BE2C (cell line): ENCODE data around the gene YARS1.
A peak's percentile ranks its signal among the peaks of the same experiment; 100 is the strongest.

Experiments used
- DNase-seq: peaks from one replicate; pipeline ENCODE4 v3.0.0-alpha.2; 2020
- H3K27me3 ChIP-seq: fragments of 250-450 bp; sonication (Bioruptor Pico); 2 replicates; pipeline ENCODE4 v1.5.1; 2020; ENCODE audit warnings: mild to moderate bottlenecking
- H3K36me3 ChIP-seq: fragments of 250-450 bp; sonication (Bioruptor Pico); 2 replicates; pipeline ENCODE4 v1.5.1; 2020; ENCODE audit warnings: mild to moderate bottlenecking
- H3K4me1 ChIP-seq: fragments of 250-450 bp; sonication (Bioruptor Pico); 2 replicates; pipeline ENCODE4 v1.5.1; 2020
- H3K4me3 ChIP-seq: 2 replicates; pipeline ENCODE4 v1.5.1; 2011; ENCODE audit warnings: low read depth, low read length
- H3K9me3 ChIP-seq: fragments of 250-450 bp; sonication (Bioruptor Pico); 2 replicates; pipeline ENCODE4 v1.5.1; 2020
- TF ChIP-seq, protein P1 (sequence below): IDR thresholded peaks from 2 replicates; pipeline ENCODE4 v1.5.1; 2012; ENCODE audit warnings: mild to moderate bottlenecking, low read depth, low read length

YARS1 gene

DNA sequence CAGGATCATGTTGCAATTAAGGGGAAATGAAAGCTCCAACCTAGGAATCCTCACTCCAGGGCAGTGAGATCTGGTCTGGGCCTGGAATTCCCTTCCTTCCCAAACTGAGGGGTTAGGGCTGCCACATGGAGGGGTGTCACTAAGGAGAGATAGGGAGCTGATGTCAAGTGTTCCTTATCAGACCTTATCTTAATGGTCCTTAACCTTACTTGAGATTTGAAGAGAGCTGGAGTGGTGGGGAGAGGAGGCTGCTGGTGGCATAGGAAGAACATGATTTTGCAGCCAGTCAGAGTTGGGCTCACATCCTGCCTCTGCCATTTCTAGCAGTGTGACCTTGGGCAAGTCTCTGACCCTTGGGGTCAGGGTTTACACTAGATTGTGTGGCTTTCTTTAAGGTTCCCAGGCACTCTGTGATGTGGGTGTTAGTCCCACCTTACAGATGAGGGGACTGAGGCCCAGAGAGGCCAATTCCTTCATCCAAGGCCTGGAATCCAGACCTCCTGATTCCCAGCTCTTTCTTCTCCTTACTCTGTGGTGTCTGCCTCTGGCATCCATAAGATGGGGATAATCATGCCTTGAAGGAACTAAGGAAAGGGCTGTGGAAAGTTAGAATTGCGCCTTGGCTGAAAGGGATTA lies 58.2 kb downstream of the YARS1 start:
- no peaks in the 10 kb centered on the region; the same call in 1 of the 2 replicates for H3K4me1 ChIP-seq
- H3K4me3 ChIP-seq: no peak overlapping the region
- TF ChIP-seq, protein P1, sequence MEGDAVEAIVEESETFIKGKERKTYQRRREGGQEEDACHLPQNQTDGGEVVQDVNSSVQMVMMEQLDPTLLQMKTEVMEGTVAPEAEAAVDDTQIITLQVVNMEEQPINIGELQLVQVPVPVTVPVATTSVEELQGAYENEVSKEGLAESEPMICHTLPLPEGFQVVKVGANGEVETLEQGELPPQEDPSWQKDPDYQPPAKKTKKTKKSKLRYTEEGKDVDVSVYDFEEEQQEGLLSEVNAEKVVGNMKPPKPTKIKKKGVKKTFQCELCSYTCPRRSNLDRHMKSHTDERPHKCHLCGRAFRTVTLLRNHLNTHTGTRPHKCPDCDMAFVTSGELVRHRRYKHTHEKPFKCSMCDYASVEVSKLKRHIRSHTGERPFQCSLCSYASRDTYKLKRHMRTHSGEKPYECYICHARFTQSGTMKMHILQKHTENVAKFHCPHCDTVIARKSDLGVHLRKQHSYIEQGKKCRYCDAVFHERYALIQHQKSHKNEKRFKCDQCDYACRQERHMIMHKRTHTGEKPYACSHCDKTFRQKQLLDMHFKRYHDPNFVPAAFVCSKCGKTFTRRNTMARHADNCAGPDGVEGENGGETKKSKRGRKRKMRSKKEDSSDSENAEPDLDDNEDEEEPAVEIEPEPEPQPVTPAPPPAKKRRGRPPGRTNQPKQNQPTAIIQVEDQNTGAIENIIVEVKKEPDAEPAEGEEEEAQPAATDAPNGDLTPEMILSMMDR: no peak
- DNase-seq: no peak
- H3K9me3 ChIP-seq: no peaks in the 10 kb centered on the region
- H3K27me3 ChIP-seq: no peaks in the 10 kb centered on the region
- H3K36me3 ChIP-seq: no peaks in the 10 kb centered on the region

DNA sequence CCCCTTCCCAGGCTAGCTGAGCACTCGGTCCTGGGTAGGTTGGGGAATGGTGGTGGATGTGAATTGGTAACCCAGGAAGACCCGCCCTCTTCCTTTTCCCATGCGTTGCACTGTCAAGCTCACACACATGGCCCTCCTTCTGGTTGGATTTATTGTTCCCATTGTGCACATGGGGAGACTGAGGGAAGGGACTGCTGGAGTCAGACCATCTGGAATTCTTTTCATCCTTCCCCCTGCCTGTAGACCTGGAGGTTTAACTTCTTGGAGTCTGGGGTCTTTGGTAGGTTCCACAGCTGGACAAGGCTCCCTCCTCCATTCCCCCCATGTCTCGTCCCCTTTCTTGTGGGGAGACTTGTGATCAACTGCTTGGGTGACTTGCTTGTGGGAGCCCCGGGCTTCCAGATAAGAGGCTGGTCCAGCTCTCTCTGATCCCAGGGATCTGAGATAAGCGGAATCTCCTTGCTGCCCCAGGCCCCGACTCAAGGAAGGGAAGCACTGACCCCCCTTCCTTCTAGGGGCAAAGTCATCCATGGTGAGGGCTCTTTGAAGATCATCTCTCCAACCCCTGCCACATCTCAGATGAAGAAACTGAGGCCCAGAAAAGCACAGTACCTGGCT lies 58.9 kb downstream of the YARS1 start:
- DNase-seq: no peak
- TF ChIP-seq, protein P1: no peak
- no peaks in the 10 kb centered on the region for H3K27me3 ChIP-seq
- no peaks in the 10 kb centered on the region; the same call in 1 of the 2 replicates for H3K4me1 ChIP-seq
- H3K9me3 ChIP-seq: no peaks in the 10 kb centered on the region
- H3K36me3 ChIP-seq: no peaks in the 10 kb centered on the region
- H3K4me3 ChIP-seq: no peak overlapping the region

DNA sequence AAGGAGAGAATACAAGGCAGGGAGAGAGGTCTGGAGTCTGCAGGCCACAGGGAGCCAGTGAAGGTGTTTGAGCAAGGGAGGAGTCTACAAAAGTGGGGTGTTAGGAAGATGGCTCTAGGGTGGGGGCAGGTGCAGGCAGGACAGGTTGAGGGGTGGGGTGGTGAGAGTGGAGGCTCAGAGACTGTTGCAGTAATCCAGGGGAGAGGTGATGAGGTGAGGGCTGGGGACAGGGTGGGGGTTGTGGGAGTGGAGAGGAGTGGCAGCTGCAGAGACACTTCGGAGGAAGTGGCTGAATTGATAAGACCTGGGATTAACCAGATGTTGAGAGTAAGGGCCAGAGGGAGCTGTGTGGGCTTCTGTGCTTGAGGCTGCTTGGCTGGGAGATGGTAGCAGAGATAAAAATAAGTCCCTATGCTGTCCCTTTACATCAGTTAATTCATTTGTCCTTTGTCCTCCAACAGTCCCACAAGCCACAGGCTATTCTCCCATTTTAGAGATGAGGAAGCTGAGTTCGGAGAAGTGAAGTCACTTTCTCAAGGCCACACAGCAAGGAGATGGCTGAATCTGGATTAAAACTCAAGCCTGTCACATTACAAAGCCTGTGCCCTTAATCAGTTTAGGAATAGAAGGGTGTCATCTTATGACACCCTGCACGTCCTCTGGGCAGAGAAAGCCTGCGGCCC lies 59.8 kb downstream of the YARS1 start:
- Histone ChIP-seq H3K36me3 (no peaks in the 10 kb centered on the region), H3K4me3 (no peak overlapping the region), H3K4me1 (no peaks in the 10 kb centered on the region; the same call in 1 of the 2 replicates), H3K9me3 (no peaks in the 10 kb centered on the region), H3K27me3 (no peaks in the 10 kb centered on the region)
- no peak for DNase-seq
- TF ChIP-seq, protein P1: no peak

DNA sequence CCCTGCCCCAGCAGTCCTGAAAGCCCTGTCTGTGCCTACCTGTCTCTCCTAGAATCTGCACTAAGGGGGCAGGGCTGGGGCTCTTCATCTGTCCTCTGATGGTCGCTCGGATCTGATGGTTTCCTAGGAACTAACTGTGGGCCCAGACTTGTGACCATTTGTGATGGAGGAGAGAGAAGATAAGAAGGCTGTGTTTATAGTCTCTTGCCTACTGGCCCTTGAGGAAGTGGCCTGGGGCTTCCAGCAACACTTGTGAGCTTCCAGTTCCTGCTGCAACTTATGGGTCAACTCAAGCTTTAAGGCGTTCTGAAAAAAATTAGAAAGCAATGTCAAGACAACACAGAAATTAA lies 61.4 kb downstream of the YARS1 start:
- no peaks in the 10 kb centered on the region; the same call in 1 of the 2 replicates for H3K4me1 ChIP-seq
- TF ChIP-seq, protein P1: no peak
- no peak overlapping the region for H3K4me3 ChIP-seq

DNA sequence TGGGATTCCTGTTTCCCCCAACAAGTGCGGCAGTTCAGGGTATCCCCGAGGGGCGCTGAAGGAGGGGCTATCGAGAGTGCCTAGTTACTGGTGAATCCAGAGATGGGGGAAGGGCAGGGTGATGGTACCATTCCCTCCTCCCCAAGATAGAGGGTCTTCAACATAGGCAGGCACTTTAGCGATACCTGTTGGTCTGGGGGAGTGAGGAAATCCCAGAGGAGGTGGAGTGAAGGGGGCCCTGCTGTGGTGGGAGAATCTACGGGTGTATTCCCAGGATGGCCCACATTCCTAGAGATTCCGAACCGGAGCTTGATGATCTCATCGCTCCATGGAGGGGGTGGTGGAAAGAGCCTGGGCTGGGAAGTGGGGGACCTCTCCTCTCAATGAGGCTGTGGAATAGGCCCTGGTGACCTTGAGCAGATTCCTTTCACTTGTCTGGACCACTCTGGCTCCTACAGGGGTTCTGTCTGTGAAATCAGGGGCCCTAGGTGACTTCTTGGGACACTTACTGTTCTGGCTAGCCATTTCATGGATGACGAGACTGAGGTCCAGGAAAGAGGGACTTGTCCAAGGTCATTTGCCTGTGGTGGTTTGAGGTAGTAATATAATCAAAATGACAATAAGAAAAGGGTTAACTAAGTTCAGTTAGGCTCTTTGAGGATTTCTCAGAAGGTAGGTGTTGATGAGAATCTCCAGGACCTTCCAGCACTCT lies 61.9 kb downstream of the YARS1 start:
- peak overlapping the region; percentile 60 for H3K4me3 ChIP-seq

More for the DNA sequence above, 61.4 kb downstream of the YARS1 start:
- Histone ChIP-seq H3K9me3 (no peaks in the 10 kb centered on the region), H3K36me3 (no peaks in the 10 kb centered on the region), H3K27me3 (no peaks in the 10 kb centered on the region)
- no peak for DNase-seq

More for the DNA sequence above, 61.9 kb downstream of the YARS1 start:
- TF ChIP-seq, protein P1: no peak
- DNase-seq: no peak
- no peaks in the 10 kb centered on the region for H3K9me3 ChIP-seq
- H3K36me3 ChIP-seq: no peaks in the 10 kb centered on the region
- no peaks in the 10 kb centered on the region for H3K27me3 ChIP-seq
- H3K4me1 ChIP-seq: no peaks in the 10 kb centered on the region; the same call in 1 of the 2 replicates
